RWPE2 (cell line): ENCODE results near the gene SEMA5A.

Experiments
- ATAC-seq: fragments of 200-7000 bp; cut with Tn5 transposase; 3 replicates; pipeline ENCODE4 v1.9.1; 2021; ENCODE audit warnings: low read depth
- DNase-seq: peaks from one replicate; pipeline ENCODE4 v3.0.0-alpha.2; 2020; ENCODE audit warnings: low spot score
- H3K27ac ChIP-seq: fragments of 450-650 bp; 2 replicates; pipeline ENCODE4 v1.5.1; 2017; ENCODE audit warnings: mild to moderate bottlenecking; ENCODE audit not compliant: poor library complexity, severe bottlenecking
- H3K27me3 ChIP-seq: fragments of 250-450 bp; sonication (Bioruptor Pico); 2 replicates; pipeline ENCODE4 v1.5.1; 2021; ENCODE audit warnings: mild to moderate bottlenecking, moderate library complexity; ENCODE audit not compliant: insufficient read depth, poor library complexity, severe bottlenecking
- H3K36me3 ChIP-seq: fragments of 250-450 bp; sonication (Bioruptor Pico); 2 replicates; pipeline ENCODE4 v1.5.1; 2020; ENCODE audit warnings: low read depth, mild to moderate bottlenecking, moderate library complexity
- H3K4me1 ChIP-seq: fragments of 250-450 bp; sonication (Bioruptor Pico); 2 replicates; pipeline ENCODE4 v1.5.1; 2021; ENCODE audit warnings: mild to moderate bottlenecking, moderate library complexity; ENCODE audit not compliant: insufficient read depth, poor library complexity, severe bottlenecking
- H3K4me3 ChIP-seq: fragments of 250-450 bp; sonication (Bioruptor Pico); 2 replicates; pipeline ENCODE4 v1.5.1; 2021; ENCODE audit warnings: mild to moderate bottlenecking, moderate library complexity; ENCODE audit not compliant: severe bottlenecking
- H3K9me3 ChIP-seq: fragments of 250-450 bp; sonication (Bioruptor Pico); 2 replicates; pipeline ENCODE4 v1.5.1; 2021; ENCODE audit warnings: mild to moderate bottlenecking, moderate library complexity; ENCODE audit not compliant: severe bottlenecking
- CTCF ChIP-seq: fragments of 450-650 bp; IDR thresholded peaks from one replicate; pipeline ENCODE4 v1.5.1; 2017; ENCODE audit warnings: mild to moderate bottlenecking, moderate library complexity; ENCODE audit not compliant: poor library complexity, severe bottlenecking

Gene SEMA5A

GRCh38 chr5:9454012-9454481 is 91.8 kb downstream of the SEMA5A start:
- Histone ChIP-seq H3K36me3 (no peaks in the 10 kb centered on the region), H3K9me3 (no peaks in the 10 kb centered on the region), H3K4me1 (no peaks in the 10 kb centered on the region), H3K27ac (no peak overlapping the region), H3K27me3 (no peaks in the 10 kb centered on the region), H3K4me3 (no peak overlapping the region)
- no peak for ATAC-seq
- no peak for DNase-seq
- TF ChIP-seq CTCF = no peak

- Histone ChIP-seq H3K4me1 (no peaks in the 10 kb centered on the region), H3K27ac (no peak overlapping the region), H3K36me3 (no peaks in the 10 kb centered on the region), H3K9me3 (no peaks in the 10 kb centered on the region), H3K4me3 (no peak overlapping the region), H3K27me3 (no peaks in the 10 kb centered on the region)
- no peak for TF ChIP-seq CTCF
- no peak for ATAC-seq
- no peak for DNase-seq
Measured at GRCh38 chr5:9453480-9454011, 92.3 kb downstream of the SEMA5A start.

- Histone ChIP-seq H3K9me3 (no peaks in the 10 kb centered on the region), H3K4me3 (no peak overlapping the region), H3K27me3 (no peaks in the 10 kb centered on the region), H3K4me1 (no peaks in the 10 kb centered on the region), H3K36me3 (no peaks in the 10 kb centered on the region), H3K27ac (no peak overlapping the region)
- TF ChIP-seq CTCF = no peak
- DNase-seq (no peak), ATAC-seq (no peak)
Measured at GRCh38 chr5:9452181-9452580, 93.7 kb downstream of the SEMA5A start.

GRCh38 chr5:9451037-9451436 is 94.8 kb downstream of the SEMA5A start:
- DNase-seq (no peak), ATAC-seq (no peak)
- no peaks in the 10 kb centered on the region for H3K9me3 ChIP-seq
- H3K27ac ChIP-seq = no peak overlapping the region
- H3K27me3 ChIP-seq = no peaks in the 10 kb centered on the region
- no peaks in the 10 kb centered on the region for H3K4me1 ChIP-seq
- no peaks in the 10 kb centered on the region for H3K36me3 ChIP-seq
- no peak for TF ChIP-seq CTCF
- no peak overlapping the region for H3K4me3 ChIP-seq

GRCh38 chr5:9447691-9448090 is 98.2 kb downstream of the SEMA5A start:
- TF ChIP-seq CTCF = no peak
- DNase-seq (no peak), ATAC-seq (peak; percentile 50; the same call in 2 of the 3 replicates)
- Histone ChIP-seq H3K27ac (no peak overlapping the region), H3K27me3 (no peaks in the 10 kb centered on the region), H3K9me3 (no peaks in the 10 kb centered on the region), H3K36me3 (no peaks in the 10 kb centered on the region), H3K4me3 (no peak overlapping the region), H3K4me1 (no peaks in the 10 kb centered on the region)
